NB4 (cell line): ENCODE results near the gene ZNRF3.

Source experiments
- MYC ChIP-seq: IDR thresholded peaks from 2 replicates; pipeline ENCODE4 v1.6.1; 2011; ENCODE audit warnings: low read depth, low read length
- POLR2A ChIP-seq: IDR thresholded peaks from 2 replicates; pipeline ENCODE4 v1.6.1; 2011; ENCODE audit warnings: mild to moderate bottlenecking; ENCODE audit not compliant: insufficient read length; ENCODE audit errors: extremely low read depth
- TF ChIP-seq, protein P1 (sequence below): IDR thresholded peaks from one replicate; pipeline ENCODE4 v1.5.1; 2012; ENCODE audit warnings: low read depth, low read length
- TF ChIP-seq, protein P2 (sequence below): IDR thresholded peaks from 2 replicates; pipeline ENCODE4 v1.6.1; 2011; ENCODE audit warnings: low read depth, low read length

DNA sequence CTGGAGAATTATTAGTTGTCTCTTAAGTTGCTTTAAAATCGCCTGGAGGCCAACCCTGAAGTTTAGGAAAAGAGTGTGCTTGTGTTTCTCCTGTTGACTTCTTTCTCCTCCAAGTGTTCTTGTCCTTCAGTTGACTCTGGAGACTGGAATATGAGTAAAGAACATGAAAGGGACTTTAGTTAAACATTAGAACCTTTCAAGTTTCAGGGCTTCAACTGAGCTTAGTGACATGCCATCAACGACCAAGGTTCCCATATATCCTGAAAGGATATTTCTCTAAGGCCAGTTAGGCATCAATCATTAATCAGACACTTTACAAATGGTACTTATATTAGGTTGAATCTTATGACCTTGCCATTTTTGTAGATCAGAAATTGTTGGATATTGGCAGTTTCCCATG lies 70.0 kb downstream of the ZNRF3 start:
- TF ChIP-seq POLR2A (no peak), MYC (no peak)
- TF ChIP-seq, protein P1, sequence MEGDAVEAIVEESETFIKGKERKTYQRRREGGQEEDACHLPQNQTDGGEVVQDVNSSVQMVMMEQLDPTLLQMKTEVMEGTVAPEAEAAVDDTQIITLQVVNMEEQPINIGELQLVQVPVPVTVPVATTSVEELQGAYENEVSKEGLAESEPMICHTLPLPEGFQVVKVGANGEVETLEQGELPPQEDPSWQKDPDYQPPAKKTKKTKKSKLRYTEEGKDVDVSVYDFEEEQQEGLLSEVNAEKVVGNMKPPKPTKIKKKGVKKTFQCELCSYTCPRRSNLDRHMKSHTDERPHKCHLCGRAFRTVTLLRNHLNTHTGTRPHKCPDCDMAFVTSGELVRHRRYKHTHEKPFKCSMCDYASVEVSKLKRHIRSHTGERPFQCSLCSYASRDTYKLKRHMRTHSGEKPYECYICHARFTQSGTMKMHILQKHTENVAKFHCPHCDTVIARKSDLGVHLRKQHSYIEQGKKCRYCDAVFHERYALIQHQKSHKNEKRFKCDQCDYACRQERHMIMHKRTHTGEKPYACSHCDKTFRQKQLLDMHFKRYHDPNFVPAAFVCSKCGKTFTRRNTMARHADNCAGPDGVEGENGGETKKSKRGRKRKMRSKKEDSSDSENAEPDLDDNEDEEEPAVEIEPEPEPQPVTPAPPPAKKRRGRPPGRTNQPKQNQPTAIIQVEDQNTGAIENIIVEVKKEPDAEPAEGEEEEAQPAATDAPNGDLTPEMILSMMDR: no peak
- TF ChIP-seq, protein P2, sequence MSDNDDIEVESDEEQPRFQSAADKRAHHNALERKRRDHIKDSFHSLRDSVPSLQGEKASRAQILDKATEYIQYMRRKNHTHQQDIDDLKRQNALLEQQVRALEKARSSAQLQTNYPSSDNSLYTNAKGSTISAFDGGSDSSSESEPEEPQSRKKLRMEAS: no peak
